RWPE2 (cell line): ENCODE measurements around the gene MICAL2.

ENCODE experiments used
- ATAC-seq: fragments of 200-7000 bp; cut with Tn5 transposase; 3 replicates; pipeline ENCODE4 v1.9.1; 2021; ENCODE audit warnings: low read depth
- DNase-seq: peaks from one replicate; pipeline ENCODE4 v3.0.0-alpha.2; 2020; ENCODE audit warnings: low spot score
- H3K27ac ChIP-seq: fragments of 450-650 bp; 2 replicates; pipeline ENCODE4 v1.5.1; 2017; ENCODE audit warnings: mild to moderate bottlenecking; ENCODE audit not compliant: poor library complexity, severe bottlenecking
- H3K27me3 ChIP-seq: fragments of 250-450 bp; sonication (Bioruptor Pico); 2 replicates; pipeline ENCODE4 v1.5.1; 2021; ENCODE audit warnings: mild to moderate bottlenecking, moderate library complexity; ENCODE audit not compliant: insufficient read depth, poor library complexity, severe bottlenecking
- H3K36me3 ChIP-seq: fragments of 250-450 bp; sonication (Bioruptor Pico); 2 replicates; pipeline ENCODE4 v1.5.1; 2020; ENCODE audit warnings: low read depth, mild to moderate bottlenecking, moderate library complexity
- H3K4me1 ChIP-seq: fragments of 250-450 bp; sonication (Bioruptor Pico); 2 replicates; pipeline ENCODE4 v1.5.1; 2021; ENCODE audit warnings: mild to moderate bottlenecking, moderate library complexity; ENCODE audit not compliant: insufficient read depth, poor library complexity, severe bottlenecking
- H3K4me3 ChIP-seq: fragments of 250-450 bp; sonication (Bioruptor Pico); 2 replicates; pipeline ENCODE4 v1.5.1; 2021; ENCODE audit warnings: mild to moderate bottlenecking, moderate library complexity; ENCODE audit not compliant: severe bottlenecking
- H3K9me3 ChIP-seq: fragments of 250-450 bp; sonication (Bioruptor Pico); 2 replicates; pipeline ENCODE4 v1.5.1; 2021; ENCODE audit warnings: mild to moderate bottlenecking, moderate library complexity; ENCODE audit not compliant: severe bottlenecking
- TF ChIP-seq, protein P1 (sequence below): fragments of 450-650 bp; IDR thresholded peaks from one replicate; pipeline ENCODE4 v1.5.1; 2017; ENCODE audit warnings: mild to moderate bottlenecking, moderate library complexity; ENCODE audit not compliant: poor library complexity, severe bottlenecking

MICAL2 gene

DNA sequence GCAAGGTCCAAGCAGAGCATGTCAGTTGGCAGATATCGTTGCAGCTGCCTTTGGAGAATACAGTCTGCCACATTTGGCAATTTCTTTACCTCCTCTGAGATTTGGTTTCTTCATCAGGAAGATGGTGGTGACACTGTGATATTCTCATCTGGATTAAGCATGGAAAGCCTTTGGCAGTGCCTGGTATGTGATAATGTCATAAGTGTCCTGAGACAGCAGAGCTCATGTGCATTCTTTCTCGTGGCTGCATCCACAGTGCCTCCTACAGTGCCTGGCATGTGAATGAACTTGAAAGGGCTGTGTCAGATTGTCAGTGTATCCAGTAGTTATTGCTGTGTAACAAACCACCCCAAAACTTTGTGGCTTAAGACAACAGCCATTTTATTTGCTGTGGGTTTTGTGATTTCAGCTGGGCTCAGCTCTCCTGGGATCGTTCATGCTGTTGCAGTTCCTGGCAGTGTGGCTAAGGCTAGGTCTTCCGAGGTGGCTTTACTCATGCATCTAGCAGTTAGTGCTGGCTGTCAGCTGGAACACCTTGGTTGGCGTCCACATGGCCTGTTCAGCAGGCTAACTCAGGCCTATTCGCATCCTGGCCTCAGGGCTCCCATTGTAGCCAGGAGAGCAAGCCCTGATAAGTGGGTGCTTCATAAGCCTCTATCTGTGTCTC lies 35.7 kb upstream of the MICAL2 start:
- H3K4me3 ChIP-seq = no peak overlapping the region
- H3K36me3 ChIP-seq = no peaks in the 10 kb centered on the region
- ATAC-seq (no peak), DNase-seq (no peak)
- H3K27ac ChIP-seq = peak overlapping the region; percentile 98
- TF ChIP-seq, protein P1, sequence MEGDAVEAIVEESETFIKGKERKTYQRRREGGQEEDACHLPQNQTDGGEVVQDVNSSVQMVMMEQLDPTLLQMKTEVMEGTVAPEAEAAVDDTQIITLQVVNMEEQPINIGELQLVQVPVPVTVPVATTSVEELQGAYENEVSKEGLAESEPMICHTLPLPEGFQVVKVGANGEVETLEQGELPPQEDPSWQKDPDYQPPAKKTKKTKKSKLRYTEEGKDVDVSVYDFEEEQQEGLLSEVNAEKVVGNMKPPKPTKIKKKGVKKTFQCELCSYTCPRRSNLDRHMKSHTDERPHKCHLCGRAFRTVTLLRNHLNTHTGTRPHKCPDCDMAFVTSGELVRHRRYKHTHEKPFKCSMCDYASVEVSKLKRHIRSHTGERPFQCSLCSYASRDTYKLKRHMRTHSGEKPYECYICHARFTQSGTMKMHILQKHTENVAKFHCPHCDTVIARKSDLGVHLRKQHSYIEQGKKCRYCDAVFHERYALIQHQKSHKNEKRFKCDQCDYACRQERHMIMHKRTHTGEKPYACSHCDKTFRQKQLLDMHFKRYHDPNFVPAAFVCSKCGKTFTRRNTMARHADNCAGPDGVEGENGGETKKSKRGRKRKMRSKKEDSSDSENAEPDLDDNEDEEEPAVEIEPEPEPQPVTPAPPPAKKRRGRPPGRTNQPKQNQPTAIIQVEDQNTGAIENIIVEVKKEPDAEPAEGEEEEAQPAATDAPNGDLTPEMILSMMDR = no peak
- H3K9me3 ChIP-seq = no peaks in the 10 kb centered on the region
- H3K27me3 ChIP-seq = no peaks in the 10 kb centered on the region
- H3K4me1 ChIP-seq = peaks cover 32% of the 10 kb centered on the region

GRCh38 chr11:12075291-12075690 lies 35.1 kb upstream of the MICAL2 start:
- TF ChIP-seq, protein P1 = no peak
- no peaks in the 10 kb centered on the region for H3K9me3 ChIP-seq
- no peaks in the 10 kb centered on the region for H3K36me3 ChIP-seq
- no peak for ATAC-seq
- H3K27ac ChIP-seq = peak overlapping the region; percentile 98
- DNase-seq = no peak
- no peaks in the 10 kb centered on the region for H3K27me3 ChIP-seq
- H3K4me3 ChIP-seq = no peak overlapping the region
- peaks cover 37% of the 10 kb centered on the region for H3K4me1 ChIP-seq

- ATAC-seq (peak; percentile 72), DNase-seq (peak; percentile 92)
- TF ChIP-seq, protein P1 = no peak
- Histone ChIP-seq H3K27ac (peak overlapping the region; percentile 98), H3K9me3 (no peaks in the 10 kb centered on the region), H3K27me3 (no peaks in the 10 kb centered on the region), H3K4me1 (peaks cover 40% of the 10 kb centered on the region), H3K36me3 (no peaks in the 10 kb centered on the region), H3K4me3 (no peak overlapping the region)
Observed at GRCh38 chr11:12075822-12076821, 34.3 kb upstream of the MICAL2 start.

DNA sequence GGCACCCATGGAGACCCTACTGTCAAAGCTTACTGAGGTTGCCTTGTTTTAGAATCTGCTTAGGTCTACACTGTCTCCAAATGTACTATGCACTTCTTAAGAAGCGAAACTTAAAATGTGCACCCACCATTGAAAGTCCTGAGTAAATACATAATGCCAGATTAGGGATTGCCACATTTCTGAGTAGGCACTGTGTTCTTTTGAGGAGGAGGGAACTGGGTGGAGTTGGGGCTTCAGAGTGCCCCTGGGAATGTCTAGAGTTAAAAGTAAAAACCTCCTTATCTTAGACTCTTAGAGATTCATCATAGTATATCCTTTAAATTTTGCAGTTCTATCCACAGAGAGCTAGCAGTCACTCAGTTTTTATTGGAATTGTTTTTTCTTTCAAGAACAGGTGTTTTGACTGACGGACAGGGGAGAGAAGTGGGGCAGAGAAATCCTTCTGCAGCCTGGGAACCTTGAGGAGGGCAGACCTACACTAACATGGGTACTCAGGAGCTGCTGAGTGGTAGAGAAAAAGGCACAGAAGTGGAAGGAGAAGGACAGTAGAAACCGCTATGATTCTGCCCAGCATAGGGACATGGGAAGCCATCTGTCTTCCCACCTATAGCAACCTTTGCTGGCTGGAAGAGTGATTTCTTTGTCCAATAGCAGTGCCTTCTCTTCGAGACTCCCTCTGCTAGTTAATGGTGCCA lies 33.4 kb upstream of the MICAL2 start:
- peak; percentile 6; the same call in 2 of the 3 replicates for ATAC-seq
- Histone ChIP-seq H3K4me3 (no peak overlapping the region), H3K27ac (peak overlapping the region; percentile 98), H3K36me3 (no peaks in the 10 kb centered on the region), H3K4me1 (peaks cover 40% of the 10 kb centered on the region), H3K27me3 (no peaks in the 10 kb centered on the region), H3K9me3 (no peaks in the 10 kb centered on the region)
- TF ChIP-seq, protein P1 = no peak
- DNase-seq = no peak
